Measurements from ENCODE around the gene PTX4. TPM values are rescaled to one million over a fixed set of nuclear protein-coding genes. Genes with fewer than 3 reads are reported as not detected.

The PTX4 gene
- total RNA-seq, 2 donors from 2014 or later, result 0.78 TPM; not detected in 1

DNA sequence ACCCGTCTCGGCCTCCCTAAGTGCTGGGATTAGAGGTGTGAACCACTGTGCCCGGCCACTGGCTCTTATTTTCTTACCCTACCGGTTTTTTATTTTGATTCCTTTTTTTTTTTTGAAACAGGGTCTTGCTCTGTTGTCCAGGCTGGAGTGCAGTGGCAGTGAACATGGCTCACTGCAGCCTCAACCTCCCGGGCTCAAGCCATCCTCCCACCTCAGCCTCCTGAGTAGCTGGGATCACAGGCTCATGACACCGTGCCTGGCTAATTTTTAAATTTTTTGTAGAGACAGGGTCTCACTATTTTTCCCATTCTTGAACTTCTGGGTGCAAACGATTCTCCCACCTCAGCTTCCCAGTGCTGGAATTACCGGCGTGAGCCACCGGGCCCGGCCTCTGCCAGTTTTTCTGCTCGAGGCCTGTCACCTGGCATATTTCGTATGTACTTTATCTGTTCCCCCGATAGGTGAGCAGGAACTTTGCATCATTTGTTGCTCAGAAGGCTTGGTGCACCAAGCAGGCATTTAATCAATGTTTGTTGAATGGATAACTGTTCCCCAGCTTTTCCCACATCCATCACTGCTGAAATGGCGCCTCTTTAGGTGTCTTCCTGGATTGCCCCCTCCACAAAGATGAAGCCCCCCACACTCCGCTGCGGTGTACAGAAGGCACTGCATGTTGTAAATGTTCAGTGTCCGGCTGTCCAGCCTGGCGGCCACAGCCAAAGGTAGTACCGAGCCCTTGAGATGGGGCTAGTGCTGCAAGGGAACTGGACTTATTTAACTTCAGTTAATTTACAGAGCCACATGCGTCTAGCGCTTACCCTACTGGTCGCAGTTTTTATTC is 3.6 kb upstream of the PTX4 start:
- TF ChIP-seq, protein P1, sequence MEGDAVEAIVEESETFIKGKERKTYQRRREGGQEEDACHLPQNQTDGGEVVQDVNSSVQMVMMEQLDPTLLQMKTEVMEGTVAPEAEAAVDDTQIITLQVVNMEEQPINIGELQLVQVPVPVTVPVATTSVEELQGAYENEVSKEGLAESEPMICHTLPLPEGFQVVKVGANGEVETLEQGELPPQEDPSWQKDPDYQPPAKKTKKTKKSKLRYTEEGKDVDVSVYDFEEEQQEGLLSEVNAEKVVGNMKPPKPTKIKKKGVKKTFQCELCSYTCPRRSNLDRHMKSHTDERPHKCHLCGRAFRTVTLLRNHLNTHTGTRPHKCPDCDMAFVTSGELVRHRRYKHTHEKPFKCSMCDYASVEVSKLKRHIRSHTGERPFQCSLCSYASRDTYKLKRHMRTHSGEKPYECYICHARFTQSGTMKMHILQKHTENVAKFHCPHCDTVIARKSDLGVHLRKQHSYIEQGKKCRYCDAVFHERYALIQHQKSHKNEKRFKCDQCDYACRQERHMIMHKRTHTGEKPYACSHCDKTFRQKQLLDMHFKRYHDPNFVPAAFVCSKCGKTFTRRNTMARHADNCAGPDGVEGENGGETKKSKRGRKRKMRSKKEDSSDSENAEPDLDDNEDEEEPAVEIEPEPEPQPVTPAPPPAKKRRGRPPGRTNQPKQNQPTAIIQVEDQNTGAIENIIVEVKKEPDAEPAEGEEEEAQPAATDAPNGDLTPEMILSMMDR (IDR thresholded peaks at IDR 0.05), result no peak
- ATAC-seq (ENCODE audit: insufficient number of reproducible peaks, low FRiP score, low read depth) (no peak), DNase-seq (ENCODE audit: low spot score) (no peak)
- peaks cover 11 to 22% of the 10 kb centered on the region in 2 donors for H3K4me1 ChIP-seq (ENCODE audit: control insufficient read depth in 1 of 2, low read depth in 2 of 2)
- H3K9me3 ChIP-seq, result no peaks in the 10 kb centered on the region
- no peaks in the 10 kb centered on the region for H3K27me3 ChIP-seq (replicated peaks; ENCODE audit: insufficient read depth)
- peak overlapping the region; percentile 95 for H3K4me3 ChIP-seq
- peaks cover 12% of the 10 kb centered on the region for H3K36me3 ChIP-seq
- H3K27ac ChIP-seq, result peak overlapping the region; percentile 57 to 79

GRCh38 chr16:1491327-1491726 is 2.6 kb upstream of the PTX4 start:
- H3K4me3 ChIP-seq, result no peak overlapping the region
- peaks cover 11 to 22% of the 10 kb centered on the region in 2 donors for H3K4me1 ChIP-seq (ENCODE audit: control insufficient read depth in 1 of 2, low read depth in 2 of 2)
- DNase-seq (ENCODE audit: low spot score) (no peak), ATAC-seq (ENCODE audit: insufficient number of reproducible peaks, low FRiP score, low read depth) (no peak)
- TF ChIP-seq, protein P1 (IDR thresholded peaks at IDR 0.05), result no peak
- no peak overlapping the region for H3K27ac ChIP-seq
- peaks cover 7% of the 10 kb centered on the region for H3K36me3 ChIP-seq
- no peaks in the 10 kb centered on the region for H3K27me3 ChIP-seq (replicated peaks; ENCODE audit: insufficient read depth)
- no peaks in the 10 kb centered on the region for H3K9me3 ChIP-seq

DNA sequence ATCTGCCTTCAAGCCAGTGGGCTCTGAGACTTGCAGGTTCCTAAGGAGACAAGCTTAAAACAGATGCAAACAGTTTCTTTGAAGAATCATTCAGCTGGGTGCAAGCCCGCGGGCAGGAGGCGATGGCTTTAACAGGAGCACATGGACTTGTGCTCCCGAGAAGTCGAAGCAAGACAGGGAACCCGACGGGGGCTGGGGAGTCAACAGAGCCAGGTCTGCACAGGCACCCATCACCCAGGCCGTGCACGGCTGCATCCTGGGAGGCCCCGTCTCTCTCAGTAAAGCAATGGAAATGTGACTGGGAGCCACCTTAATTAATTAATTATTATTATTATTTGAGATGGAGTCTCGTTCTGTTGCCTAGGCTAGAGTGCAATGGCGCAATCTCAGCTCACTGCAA is 333 bp upstream of the PTX4 start:
- Histone ChIP-seq H3K9me3 (no peaks in the 10 kb centered on the region), H3K36me3 (no peaks in the 10 kb centered on the region), H3K4me1 (ENCODE audit: control insufficient read depth in 1 of 2, low read depth in 2 of 2) (peaks cover 5 to 10% of the 10 kb centered on the region in 2 donors), H3K27ac (no peak overlapping the region), H3K27me3 (replicated peaks; ENCODE audit: insufficient read depth) (no peaks in the 10 kb centered on the region), H3K4me3 (no peak overlapping the region)
- DNase-seq (ENCODE audit: low spot score) (no peak), ATAC-seq (ENCODE audit: insufficient number of reproducible peaks, low FRiP score, low read depth) (no peak)
- TF ChIP-seq, protein P1 (IDR thresholded peaks at IDR 0.05), result no peak

DNA sequence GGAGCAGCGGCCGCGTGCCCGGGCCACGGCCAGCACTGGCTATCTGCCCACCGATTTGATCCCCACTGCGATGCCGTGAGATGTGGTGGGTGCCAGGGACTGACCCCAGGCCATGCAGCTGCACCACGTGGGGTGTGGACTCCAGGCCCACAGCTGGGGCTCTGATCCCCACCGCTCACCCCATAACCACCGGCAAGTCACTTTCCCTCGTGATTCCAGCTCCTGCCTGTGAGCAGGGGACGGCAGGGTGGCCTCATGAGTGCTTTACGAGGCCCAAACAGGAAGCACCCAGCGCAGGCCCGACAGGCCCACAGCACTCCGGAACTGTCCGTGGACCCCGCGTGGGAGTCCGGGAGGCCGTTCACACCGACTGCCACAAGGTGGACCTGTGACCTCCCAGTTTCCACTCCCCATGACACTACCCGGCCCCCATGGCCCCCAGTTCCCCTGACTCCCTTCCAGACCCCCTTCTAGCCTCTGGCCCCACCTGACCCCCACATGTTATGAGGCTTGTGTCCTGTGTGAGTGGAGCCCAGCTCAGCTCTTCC is 616 bp downstream of the PTX4 start:
- Histone ChIP-seq H3K9me3 (no peaks in the 10 kb centered on the region), H3K4me3 (no peak overlapping the region), H3K27ac (no peak overlapping the region), H3K27me3 (replicated peaks; ENCODE audit: insufficient read depth) (no peaks in the 10 kb centered on the region), H3K4me1 (ENCODE audit: control insufficient read depth in 1 of 2, low read depth in 2 of 2) (peaks cover 5 to 7% of the 10 kb centered on the region in 2 donors), H3K36me3 (no peaks in the 10 kb centered on the region)
- TF ChIP-seq, protein P1 (IDR thresholded peaks at IDR 0.05), result no peak
- no peak for ATAC-seq (ENCODE audit: insufficient number of reproducible peaks, low FRiP score, low read depth)
- no peak for DNase-seq (ENCODE audit: low spot score)

GRCh38 chr16:1487395-1488053 is 1.2 kb downstream of the PTX4 start:
- Histone ChIP-seq H3K9me3 (no peaks in the 10 kb centered on the region), H3K27ac (no peak overlapping the region), H3K36me3 (no peaks in the 10 kb centered on the region), H3K4me1 (ENCODE audit: control insufficient read depth in 1 of 2, low read depth in 2 of 2) (peaks cover under 1 to 2% of the 10 kb centered on the region in 2 donors), H3K4me3 (no peak overlapping the region), H3K27me3 (replicated peaks; ENCODE audit: insufficient read depth) (no peaks in the 10 kb centered on the region)
- TF ChIP-seq, protein P1 (IDR thresholded peaks at IDR 0.05), result no peak
- DNase-seq (ENCODE audit: low spot score) (no peak), ATAC-seq (ENCODE audit: insufficient number of reproducible peaks, low FRiP score, low read depth) (no peak)
